ENCODE results near the gene PLB1. TPM values are rescaled to one million over a fixed set of nuclear protein-coding genes. Genes with fewer than 3 reads are reported as not detected.

Gene PLB1
- total and polyA plus RNA-seq, 2 donors (not counting 1 experiment from before 2014, with no cell fraction given), result 0.25 to 0.51 TPM

DNA sequence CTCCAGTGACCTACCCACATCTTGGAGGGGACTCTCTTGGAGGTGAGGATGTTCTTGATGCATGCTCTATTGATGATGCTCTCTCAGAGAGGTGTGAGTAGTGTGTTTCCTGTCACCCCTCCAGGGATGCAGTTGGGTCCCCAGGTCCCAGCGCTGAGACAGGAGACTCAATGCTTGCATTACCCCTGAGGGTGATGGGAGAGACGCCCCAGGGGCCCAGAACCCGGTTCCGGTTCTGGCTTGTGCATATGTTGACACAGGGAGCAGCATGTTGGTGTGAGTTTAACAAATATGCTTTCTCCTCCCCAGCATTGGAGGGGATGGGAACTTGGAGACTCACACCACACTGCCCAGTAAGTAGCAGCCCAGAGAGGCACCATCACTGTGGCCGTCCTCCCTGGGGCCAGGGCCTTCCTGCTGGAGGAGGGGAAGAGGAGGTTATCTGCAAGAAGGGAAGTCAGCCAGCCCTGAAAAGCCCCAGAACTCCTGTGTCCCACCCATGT, 124.5 kb downstream of the PLB1 start:
- intact Hi-C loops (cut with micrococcal nuclease), result no loop called here
- POLR2A ChIA-PET, result no interaction called here
- H3K27me3 ChIP-seq (replicated peaks in 1 of 4; ENCODE audit: control extremely low read depth in 1 of 4, control insufficient read depth in 3 of 4, insufficient read depth in 4 of 4, low read length in 3 of 4), result peaks cover 0 to 4% (median 0%) of the 10 kb centered on the region in 4 experiments
- H3K27me3 Mint-ChIP-seq, result peaks cover 4% of the 10 kb centered on the region
- no peaks in the 10 kb centered on the region for H4K20me1 ChIP-seq (ENCODE audit: control insufficient read depth, insufficient read depth, low read length, poor library complexity, severe bottlenecking)
- peaks cover 27 to 34% of the 10 kb centered on the region in 2 donors for H3K4me1 ChIP-seq (ENCODE audit: control insufficient read depth in 2 of 2, insufficient read depth in 2 of 2, low read length in 2 of 2)
- no peak overlapping the region for H3K9ac ChIP-seq (ENCODE audit: low read length)
- H3K36me3 ChIP-seq (replicated peaks in 1 of 2; ENCODE audit: control extremely low read depth in 1 of 2, control insufficient read depth in 1 of 2, extremely low read depth in 1 of 2, insufficient read depth in 2 of 2, low read length in 1 of 2), result no peaks in the 10 kb centered on the region
- H3K9me3 Mint-ChIP-seq (ENCODE audit: insufficient read depth), result no peaks in the 10 kb centered on the region
- DNase-seq (no peak), ATAC-seq (ENCODE audit: low read depth) (no peak)
- CTCF ChIA-PET, result no interaction called here
- H3K4me3 ChIP-seq (ENCODE audit: control extremely low read depth in 1 of 5, extremely low read depth in 1 of 5, insufficient read depth in 1 of 5, low read depth in 2 of 5, low read length in 4 of 5), result no peak overlapping the region
- H3K27ac ChIP-seq (ENCODE audit: low read length in 2 of 2), result no peak overlapping the region
- H3K4me1 Mint-ChIP-seq, result peaks cover 43% of the 10 kb centered on the region
- H3K9me3 ChIP-seq (ENCODE audit: control extremely low read depth in 1 of 3, control insufficient read depth in 2 of 3, insufficient read depth in 1 of 3, low read length in 2 of 3), result peaks cover 0 to 3% (median 0%) of the 10 kb centered on the region in 3 donors
- H3K27ac Mint-ChIP-seq, result no peak overlapping the region
- 88% methylated on average over 2 of the region's 5 CpGs for WGBS (ENCODE audit: insufficient coverage)
- H3K4me2 ChIP-seq (replicated peaks; ENCODE audit: low read depth, low read length, poor library complexity, severe bottlenecking), result peak overlapping the region; percentile 57
- no peak for TF ChIP-seq EZH2 (IDR thresholded peaks at IDR 0.05; ENCODE audit: borderline replicate concordance, insufficient read depth, low read depth, low read length, poor library complexity, severe bottlenecking)
- TF ChIP-seq, protein P1, sequence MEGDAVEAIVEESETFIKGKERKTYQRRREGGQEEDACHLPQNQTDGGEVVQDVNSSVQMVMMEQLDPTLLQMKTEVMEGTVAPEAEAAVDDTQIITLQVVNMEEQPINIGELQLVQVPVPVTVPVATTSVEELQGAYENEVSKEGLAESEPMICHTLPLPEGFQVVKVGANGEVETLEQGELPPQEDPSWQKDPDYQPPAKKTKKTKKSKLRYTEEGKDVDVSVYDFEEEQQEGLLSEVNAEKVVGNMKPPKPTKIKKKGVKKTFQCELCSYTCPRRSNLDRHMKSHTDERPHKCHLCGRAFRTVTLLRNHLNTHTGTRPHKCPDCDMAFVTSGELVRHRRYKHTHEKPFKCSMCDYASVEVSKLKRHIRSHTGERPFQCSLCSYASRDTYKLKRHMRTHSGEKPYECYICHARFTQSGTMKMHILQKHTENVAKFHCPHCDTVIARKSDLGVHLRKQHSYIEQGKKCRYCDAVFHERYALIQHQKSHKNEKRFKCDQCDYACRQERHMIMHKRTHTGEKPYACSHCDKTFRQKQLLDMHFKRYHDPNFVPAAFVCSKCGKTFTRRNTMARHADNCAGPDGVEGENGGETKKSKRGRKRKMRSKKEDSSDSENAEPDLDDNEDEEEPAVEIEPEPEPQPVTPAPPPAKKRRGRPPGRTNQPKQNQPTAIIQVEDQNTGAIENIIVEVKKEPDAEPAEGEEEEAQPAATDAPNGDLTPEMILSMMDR (IDR thresholded peaks at IDR 0.05), result no peak
- H3K79me2 ChIP-seq (ENCODE audit: control insufficient read depth, insufficient read depth, low read length), result no peaks in the 10 kb centered on the region
- peak overlapping the region; percentile 73 for H2AFZ ChIP-seq (ENCODE audit: insufficient read depth, low read depth, low read length, poor library complexity, severe bottlenecking)
- H3K4me3 Mint-ChIP-seq, result peak overlapping the region; percentile 24

DNA sequence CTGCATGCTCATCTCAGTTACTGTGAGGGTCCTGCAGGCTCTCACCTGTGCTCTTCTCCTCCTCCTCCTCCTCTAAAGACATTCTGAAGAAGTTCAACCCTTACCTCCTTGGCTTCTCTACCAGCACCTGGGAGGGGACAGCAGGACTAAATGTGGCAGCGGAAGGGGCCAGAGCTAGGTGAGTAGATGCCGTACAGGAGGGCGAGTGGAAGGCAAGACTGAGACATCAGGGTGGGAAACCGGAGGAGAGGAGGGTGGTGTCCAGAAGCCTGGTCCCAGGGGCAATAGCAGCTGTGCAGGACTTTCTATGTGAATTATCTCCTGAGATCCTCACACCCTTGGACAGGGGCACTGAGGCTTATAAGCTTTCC, 124.9 kb downstream of the PLB1 start:
- Mint-ChIP-seq H3K27ac (peak overlapping the region; percentile 90), H3K4me1 (peaks cover 47% of the 10 kb centered on the region), H3K4me3 (peak overlapping the region; percentile 73), H3K27me3 (peaks cover 4% of the 10 kb centered on the region), H3K9me3 (ENCODE audit: insufficient read depth) (no peaks in the 10 kb centered on the region)
- Histone ChIP-seq H3K4me3 (ENCODE audit: control extremely low read depth in 1 of 5, extremely low read depth in 1 of 5, insufficient read depth in 1 of 5, low read depth in 2 of 5, low read length in 4 of 5) (no peak overlapping the region), H4K20me1 (ENCODE audit: control insufficient read depth, insufficient read depth, low read length, poor library complexity, severe bottlenecking) (no peaks in the 10 kb centered on the region), H3K27me3 (replicated peaks in 1 of 4; ENCODE audit: control extremely low read depth in 1 of 4, control insufficient read depth in 3 of 4, insufficient read depth in 4 of 4, low read length in 3 of 4) (peaks cover 0 to 4% (median 0%) of the 10 kb centered on the region in 4 experiments), H3K79me2 (ENCODE audit: control insufficient read depth, insufficient read depth, low read length) (no peaks in the 10 kb centered on the region), H3K27ac (ENCODE audit: low read length in 2 of 2) (no peak overlapping the region), H3K36me3 (replicated peaks in 1 of 2; ENCODE audit: control extremely low read depth in 1 of 2, control insufficient read depth in 1 of 2, extremely low read depth in 1 of 2, insufficient read depth in 2 of 2, low read length in 1 of 2) (no peaks in the 10 kb centered on the region), H3K4me1 (ENCODE audit: control insufficient read depth in 2 of 2, insufficient read depth in 2 of 2, low read length in 2 of 2) (peaks cover 31 to 38% of the 10 kb centered on the region in 2 donors), H2AFZ (ENCODE audit: insufficient read depth, low read depth, low read length, poor library complexity, severe bottlenecking) (peak overlapping the region; percentile 73), H3K4me2 (replicated peaks; ENCODE audit: low read depth, low read length, poor library complexity, severe bottlenecking) (peak overlapping the region; percentile 57), H3K9ac (ENCODE audit: low read length) (no peak overlapping the region), H3K9me3 (ENCODE audit: control extremely low read depth in 1 of 3, control insufficient read depth in 2 of 3, insufficient read depth in 1 of 3, low read length in 2 of 3) (peaks cover 0 to 3% (median 0%) of the 10 kb centered on the region in 3 donors)
- 95% methylated on average over 4 of the region's 4 CpGs for WGBS (ENCODE audit: insufficient coverage)
- intact Hi-C loops (cut with micrococcal nuclease), result no loop called here
- ChIA-PET POLR2A (no interaction called here), CTCF (no interaction called here)
- ATAC-seq (ENCODE audit: low read depth), result no peak
- no peak for TF ChIP-seq EZH2 (IDR thresholded peaks at IDR 0.05; ENCODE audit: borderline replicate concordance, insufficient read depth, low read depth, low read length, poor library complexity, severe bottlenecking)
- TF ChIP-seq, protein P1 (IDR thresholded peaks at IDR 0.05), result no peak
- no peak for DNase-seq
